ENCODE results near the gene SLC2A2.

Gene SLC2A2

DNA sequence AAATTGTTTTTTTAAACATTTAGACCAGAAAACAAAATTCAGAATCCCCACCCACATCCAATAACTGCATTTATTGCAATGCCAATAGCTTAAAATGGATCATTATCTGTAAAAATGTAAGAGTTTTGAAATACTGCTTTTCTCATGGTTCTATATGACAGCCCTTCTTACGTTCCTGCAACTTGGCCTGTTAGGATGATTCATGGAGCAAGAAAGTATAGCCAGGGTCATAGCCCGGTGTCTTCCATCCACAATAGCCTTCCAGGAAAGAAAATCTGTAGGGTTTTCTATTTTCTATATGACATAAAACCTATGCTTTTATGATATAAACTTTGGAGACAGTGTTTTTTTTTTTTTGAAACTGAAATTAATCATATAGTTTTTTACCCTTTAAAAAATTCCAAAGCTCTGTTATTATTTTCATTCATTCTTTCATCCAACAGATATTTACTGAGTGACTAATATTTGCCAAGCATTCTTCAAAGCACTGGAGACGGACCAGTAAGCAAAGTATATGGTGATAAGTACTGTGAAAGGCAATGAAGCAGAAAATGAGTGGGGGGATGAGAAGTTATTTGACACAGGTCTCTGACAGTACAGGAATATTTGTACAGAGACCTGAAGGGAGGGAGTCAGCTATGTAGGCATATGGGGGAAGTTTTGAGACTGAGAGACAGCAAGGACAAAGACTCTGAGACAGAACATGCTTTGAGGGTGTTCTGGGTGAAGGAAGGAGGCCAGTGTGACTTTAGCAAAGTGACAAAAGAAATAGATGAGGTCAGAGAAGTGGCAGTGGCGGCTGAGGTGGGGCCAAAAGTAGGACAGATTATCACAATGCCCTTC, 29.0 kb upstream of the SLC2A2 start:
- in situ Hi-C loops (cut with MboI; ENCODE audit: low pct_unique_long_range_greater_than_20kb, low sequenced_read_pairs, unreplicated experiment), result no loop called here
- no peak for DNase-seq (ENCODE audit: low spot score)
- TF ChIP-seq, protein P1, sequence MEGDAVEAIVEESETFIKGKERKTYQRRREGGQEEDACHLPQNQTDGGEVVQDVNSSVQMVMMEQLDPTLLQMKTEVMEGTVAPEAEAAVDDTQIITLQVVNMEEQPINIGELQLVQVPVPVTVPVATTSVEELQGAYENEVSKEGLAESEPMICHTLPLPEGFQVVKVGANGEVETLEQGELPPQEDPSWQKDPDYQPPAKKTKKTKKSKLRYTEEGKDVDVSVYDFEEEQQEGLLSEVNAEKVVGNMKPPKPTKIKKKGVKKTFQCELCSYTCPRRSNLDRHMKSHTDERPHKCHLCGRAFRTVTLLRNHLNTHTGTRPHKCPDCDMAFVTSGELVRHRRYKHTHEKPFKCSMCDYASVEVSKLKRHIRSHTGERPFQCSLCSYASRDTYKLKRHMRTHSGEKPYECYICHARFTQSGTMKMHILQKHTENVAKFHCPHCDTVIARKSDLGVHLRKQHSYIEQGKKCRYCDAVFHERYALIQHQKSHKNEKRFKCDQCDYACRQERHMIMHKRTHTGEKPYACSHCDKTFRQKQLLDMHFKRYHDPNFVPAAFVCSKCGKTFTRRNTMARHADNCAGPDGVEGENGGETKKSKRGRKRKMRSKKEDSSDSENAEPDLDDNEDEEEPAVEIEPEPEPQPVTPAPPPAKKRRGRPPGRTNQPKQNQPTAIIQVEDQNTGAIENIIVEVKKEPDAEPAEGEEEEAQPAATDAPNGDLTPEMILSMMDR (IDR thresholded peaks at IDR 0.05; ENCODE audit: extremely low read depth, insufficient read depth, missing control alignments), result no peak

DNA sequence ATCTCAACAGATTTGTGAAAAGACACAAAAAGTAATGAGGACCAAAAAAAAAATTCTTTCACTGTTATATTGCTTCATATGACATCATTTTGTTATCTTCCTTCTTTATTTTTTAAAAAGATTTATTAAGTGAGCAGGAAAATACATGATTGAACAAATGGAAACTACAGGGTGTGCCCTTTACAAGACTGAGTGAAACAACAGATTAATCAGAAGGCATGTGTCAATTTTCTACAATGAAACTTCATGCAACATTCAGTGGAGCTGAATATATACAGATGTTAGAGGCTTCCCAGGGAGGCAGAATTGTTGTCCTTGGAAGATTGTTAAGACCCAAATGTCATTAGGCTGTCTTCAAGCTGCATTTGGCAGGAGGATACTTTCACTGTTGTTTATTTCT, 28.4 kb upstream of the SLC2A2 start:
- in situ Hi-C loops (cut with MboI; ENCODE audit: low pct_unique_long_range_greater_than_20kb, low sequenced_read_pairs, unreplicated experiment), result no loop called here
- DNase-seq (ENCODE audit: low spot score), result no peak
- TF ChIP-seq, protein P1 (IDR thresholded peaks at IDR 0.05; ENCODE audit: extremely low read depth, insufficient read depth, missing control alignments), result no peak

DNA sequence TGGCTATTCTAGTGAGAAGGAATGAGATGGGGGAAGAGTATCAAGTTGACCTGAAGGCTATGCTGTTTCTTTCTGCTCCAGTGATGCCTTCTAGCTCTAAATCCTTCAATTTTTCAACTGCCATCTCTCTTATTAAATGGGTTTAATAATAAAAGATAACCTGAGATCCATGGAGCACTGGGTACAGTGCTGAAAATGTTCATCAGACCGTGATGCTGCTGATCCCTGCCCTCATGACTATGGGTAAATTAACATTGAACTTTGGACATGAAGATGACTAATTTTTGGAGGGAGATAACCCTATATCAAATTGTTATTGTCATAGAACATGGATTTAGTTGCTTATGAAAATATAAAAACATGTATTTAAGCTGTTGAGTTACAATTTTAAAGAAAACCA, 27.7 kb upstream of the SLC2A2 start:
- TF ChIP-seq, protein P1 (IDR thresholded peaks at IDR 0.05; ENCODE audit: extremely low read depth, insufficient read depth, missing control alignments), result no peak
- in situ Hi-C loops (cut with MboI; ENCODE audit: low pct_unique_long_range_greater_than_20kb, low sequenced_read_pairs, unreplicated experiment), result no loop called here
- DNase-seq (ENCODE audit: low spot score), result no peak

DNA sequence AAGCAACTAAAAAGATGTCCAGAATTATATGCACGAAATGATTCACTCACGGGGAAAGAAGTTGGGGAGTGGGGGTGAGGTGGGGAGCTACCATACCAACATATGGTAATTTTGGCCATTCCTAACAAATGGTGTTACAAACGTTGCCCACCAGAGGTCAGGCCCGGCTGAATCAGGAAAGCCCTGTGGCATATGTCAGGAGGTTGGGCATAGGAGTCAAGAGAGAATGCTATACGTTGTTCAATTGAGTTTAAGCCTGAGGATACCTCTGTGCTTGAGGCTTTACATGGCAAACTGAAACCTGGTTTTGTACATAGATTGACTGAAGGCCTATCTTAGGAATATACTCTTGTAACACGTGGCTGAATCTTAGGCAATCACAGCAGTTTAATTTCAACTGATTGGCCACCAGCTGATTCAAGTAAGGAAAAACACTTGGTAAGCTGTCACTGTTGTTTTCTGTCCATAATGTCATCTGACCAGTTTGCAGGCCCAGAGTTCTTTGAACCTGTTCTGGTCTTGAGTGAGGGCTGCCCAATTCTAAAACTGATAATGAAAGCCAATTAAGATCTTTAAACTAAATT, 23.4 kb upstream of the SLC2A2 start:
- peak; percentile 53 for DNase-seq (ENCODE audit: low spot score)
- TF ChIP-seq, protein P1 (IDR thresholded peaks at IDR 0.05; ENCODE audit: extremely low read depth, insufficient read depth, missing control alignments), result peak; percentile 44
- in situ Hi-C loops (cut with MboI; ENCODE audit: low pct_unique_long_range_greater_than_20kb, low sequenced_read_pairs, unreplicated experiment), result no loop called here

DNA sequence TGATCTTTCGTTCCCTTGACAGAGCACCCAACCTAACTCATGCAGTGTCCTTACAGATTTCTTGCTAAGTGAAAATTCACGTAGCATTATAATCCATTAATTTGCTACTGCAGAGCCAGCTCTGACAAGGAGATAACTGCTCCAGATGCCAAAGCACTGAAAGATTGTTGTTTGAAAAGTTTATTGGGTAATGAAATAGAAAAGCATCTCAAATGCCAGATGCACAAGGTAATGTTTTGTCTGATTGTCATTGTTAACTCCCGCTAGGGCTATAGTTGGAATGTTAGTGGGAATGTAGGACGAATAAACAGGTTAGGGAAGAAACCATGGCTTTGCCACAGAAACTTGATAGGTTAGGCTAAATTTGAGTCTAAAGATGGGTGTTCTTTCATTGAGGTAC, 20.2 kb upstream of the SLC2A2 start:
- TF ChIP-seq, protein P1 (IDR thresholded peaks at IDR 0.05; ENCODE audit: extremely low read depth, insufficient read depth, missing control alignments), result no peak
- no peak for DNase-seq (ENCODE audit: low spot score)
- in situ Hi-C loops (cut with MboI; ENCODE audit: low pct_unique_long_range_greater_than_20kb, low sequenced_read_pairs, unreplicated experiment), result no loop called here

DNA sequence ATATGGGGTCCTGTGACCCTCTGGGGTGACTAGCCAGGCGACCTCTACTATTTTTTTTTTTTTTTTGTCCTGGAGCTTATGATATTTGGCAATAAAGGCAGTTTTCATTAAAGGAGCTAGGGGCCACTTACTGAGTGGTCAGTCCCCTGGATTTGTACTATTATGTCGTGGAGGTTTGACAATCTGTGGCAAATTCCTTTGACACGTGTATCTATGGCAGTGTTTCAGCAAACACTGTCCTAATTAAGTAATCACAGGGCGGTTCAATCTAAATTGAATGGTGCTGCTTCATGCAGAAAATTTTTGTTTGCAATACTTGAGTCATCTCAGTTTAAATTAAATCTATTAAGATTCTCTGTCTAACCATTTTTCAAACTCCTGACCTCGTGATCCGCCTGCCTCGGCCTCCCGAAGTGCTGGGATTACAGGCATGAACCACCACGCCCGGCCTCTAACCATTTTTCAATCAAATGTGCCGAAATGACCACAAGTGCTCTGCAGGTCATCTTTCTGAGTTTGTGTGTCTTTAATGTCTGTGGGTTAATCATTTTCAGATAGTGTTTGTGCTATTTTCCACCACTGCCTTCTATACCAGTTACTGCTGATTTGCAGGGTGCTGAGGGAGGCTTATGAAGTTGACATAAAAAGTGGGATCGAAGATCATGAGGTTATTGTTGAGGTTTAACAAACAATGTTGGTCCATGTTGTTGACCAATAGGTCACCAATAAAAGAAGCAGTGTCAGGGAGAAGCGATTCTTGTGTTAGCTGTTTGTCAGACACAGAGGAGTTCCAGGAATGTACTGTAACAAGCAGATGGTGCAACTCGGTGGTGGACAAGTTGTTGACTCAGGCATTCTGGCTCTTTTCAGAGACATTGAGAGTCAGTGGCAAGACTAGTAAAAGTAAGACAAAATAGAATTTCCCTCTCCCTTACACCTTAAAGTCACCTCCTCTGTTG, 18.6 kb upstream of the SLC2A2 start:
- no peak for DNase-seq (ENCODE audit: low spot score)
- TF ChIP-seq, protein P1 (IDR thresholded peaks at IDR 0.05; ENCODE audit: extremely low read depth, insufficient read depth, missing control alignments), result no peak
- in situ Hi-C loops (cut with MboI; ENCODE audit: low pct_unique_long_range_greater_than_20kb, low sequenced_read_pairs, unreplicated experiment), result no loop called here
